Ascending aorta (tissue), 2 donors: ENCODE data around the gene RECQL5. TPM values are rescaled to one million over a fixed set of nuclear protein-coding genes. Genes with fewer than 3 reads are reported as not detected.

Experiments
- DNase-seq, 2 donors: peaks; one replicate each; pipeline ENCODE4 v3.0.0-alpha.2; 2019; ENCODE audit warnings: low spot score in 2 of 2
- H3K27ac ChIP-seq, 2 donors: fragments of 200-600 bp; sonication (generic); one replicate each; pipeline ENCODE4 v1.5.1; 2016 to 2017; ENCODE audit warnings: mild to moderate bottlenecking in 1 of 2
- H3K27me3 ChIP-seq: fragments of 200-600 bp; sonication (generic); one replicate; pipeline ENCODE4 v1.5.1; 2017
- H3K36me3 ChIP-seq, 2 donors: fragments of 200-600 bp; sonication (generic); one replicate each; pipeline ENCODE4 v1.5.1; 2016
- H3K4me1 ChIP-seq, 2 donors: fragments of 200-600 bp; sonication (generic); one replicate each; pipeline ENCODE4 v1.5.1; 2016 to 2017; ENCODE audit warnings: mild to moderate bottlenecking in 1 of 2
- H3K4me3 ChIP-seq, 2 donors: fragments of 200-600 bp; sonication (generic); one replicate each; pipeline ENCODE4 v1.5.1; 2016 to 2017; ENCODE audit warnings: mild to moderate bottlenecking in 1 of 2
- H3K9me3 ChIP-seq, 2 donors: fragments of 200-600 bp; sonication (generic); one replicate each; pipeline ENCODE4 v1.5.1; 2016
- intact Hi-C: fragments of 100-400 bp; cut with DNase I; formaldehyde crosslinking; loops from one replicate; pipeline ENCODE4 v1.15.1; 2023
- total RNA-seq: library from RNA; depleted of rRNA; stranded (reverse); fragments of >200 nt; gene quantifications from one replicate; pipeline ENCODE4 v1.1.0, GENCODE V29; 2016
- TF ChIP-seq, protein P1 (sequence below), 3 experiments: fragments of 200-600 bp in 2 of 3; fragments of 450-650 bp in 1 of 3; sonication (generic) in 2 of 3; IDR thresholded peaks; one replicate each; pipeline ENCODE4 v1.5.1; 2016 to 2019; ENCODE audit warnings: antibody characterized with exemption in 3 of 3, mild to moderate bottlenecking in 1 of 3, moderate library complexity in 1 of 3

The RECQL5 gene
- total RNA-seq, 1 donor from 2014 or later, result 7.6 TPM

DNA sequence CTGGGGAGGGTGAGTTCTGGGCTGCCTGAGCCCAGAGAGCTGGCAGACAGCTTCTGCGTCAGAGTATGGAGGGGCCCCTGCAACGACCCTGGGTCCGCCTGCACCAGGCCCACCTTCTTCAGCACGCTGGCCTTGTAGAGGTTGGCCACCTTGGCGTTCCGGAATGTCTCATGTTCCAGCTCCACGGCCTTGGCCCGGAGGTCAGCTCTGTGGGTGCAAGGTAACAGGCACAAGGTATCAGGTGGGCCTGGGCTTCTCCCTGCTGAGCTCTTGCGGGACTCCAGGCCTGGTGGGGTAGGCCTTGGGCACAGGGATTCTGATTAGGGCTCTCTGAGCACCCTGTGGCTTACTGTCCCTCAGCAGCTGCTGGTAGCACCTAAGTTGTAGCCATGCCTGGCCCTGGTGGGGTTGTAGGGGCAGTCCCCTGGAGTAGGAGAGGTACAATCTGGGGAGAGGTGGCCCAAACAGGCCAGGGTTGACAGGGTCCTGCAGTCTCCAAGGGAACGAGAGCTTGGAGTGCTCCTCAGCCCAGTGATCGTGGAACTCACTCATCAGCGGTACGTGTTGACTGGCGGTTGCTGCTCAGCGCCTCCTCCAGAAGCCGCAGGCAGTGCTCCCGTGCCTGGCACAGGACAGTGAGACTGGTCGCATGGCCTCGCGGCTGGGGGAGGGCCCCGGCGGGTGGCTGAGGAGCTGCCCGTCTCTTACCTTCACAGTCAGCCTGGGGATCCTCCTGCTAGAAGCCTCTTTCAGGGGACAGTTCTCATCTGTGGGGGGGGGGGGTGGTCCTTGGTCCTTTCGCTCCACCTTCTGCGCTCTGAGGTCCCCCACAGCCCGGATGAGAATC, 36.7 kb downstream of the RECQL5 start:
- Histone ChIP-seq H3K4me1 (peaks cover 11 to 19% of the 10 kb centered on the region in 2 donors), H3K36me3 (peaks cover 19 to 30% of the 10 kb centered on the region in 2 donors), H3K4me3 (no peak overlapping the region), H3K27me3 (no peaks in the 10 kb centered on the region), H3K9me3 (no peaks in the 10 kb centered on the region), H3K27ac (no peak overlapping the region)
- intact Hi-C loops, result no loop called here
- no peak for DNase-seq
- TF ChIP-seq, protein P1, sequence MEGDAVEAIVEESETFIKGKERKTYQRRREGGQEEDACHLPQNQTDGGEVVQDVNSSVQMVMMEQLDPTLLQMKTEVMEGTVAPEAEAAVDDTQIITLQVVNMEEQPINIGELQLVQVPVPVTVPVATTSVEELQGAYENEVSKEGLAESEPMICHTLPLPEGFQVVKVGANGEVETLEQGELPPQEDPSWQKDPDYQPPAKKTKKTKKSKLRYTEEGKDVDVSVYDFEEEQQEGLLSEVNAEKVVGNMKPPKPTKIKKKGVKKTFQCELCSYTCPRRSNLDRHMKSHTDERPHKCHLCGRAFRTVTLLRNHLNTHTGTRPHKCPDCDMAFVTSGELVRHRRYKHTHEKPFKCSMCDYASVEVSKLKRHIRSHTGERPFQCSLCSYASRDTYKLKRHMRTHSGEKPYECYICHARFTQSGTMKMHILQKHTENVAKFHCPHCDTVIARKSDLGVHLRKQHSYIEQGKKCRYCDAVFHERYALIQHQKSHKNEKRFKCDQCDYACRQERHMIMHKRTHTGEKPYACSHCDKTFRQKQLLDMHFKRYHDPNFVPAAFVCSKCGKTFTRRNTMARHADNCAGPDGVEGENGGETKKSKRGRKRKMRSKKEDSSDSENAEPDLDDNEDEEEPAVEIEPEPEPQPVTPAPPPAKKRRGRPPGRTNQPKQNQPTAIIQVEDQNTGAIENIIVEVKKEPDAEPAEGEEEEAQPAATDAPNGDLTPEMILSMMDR (IDR thresholded peaks at IDR 0.05), result no peak

DNA sequence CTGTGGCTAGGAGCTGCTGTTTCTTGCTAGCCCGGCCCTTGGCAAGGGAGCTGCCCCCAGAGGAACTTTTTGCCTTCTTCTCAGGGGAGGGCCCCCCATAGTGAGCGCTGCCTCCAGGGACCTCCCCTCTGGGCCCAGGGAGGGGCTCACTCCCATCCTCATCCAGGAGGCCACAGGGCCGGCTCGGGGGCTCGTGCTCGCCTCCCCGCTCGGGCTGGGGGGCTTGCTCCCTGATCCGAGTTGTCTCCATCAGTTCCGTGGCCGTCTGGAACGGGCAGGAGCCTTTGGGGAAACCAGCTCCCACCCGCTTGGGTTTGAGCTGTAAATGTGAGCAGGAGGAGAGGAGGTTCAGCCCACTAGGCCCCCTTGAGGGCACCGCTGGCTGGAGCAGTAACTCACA, 37.8 kb downstream of the RECQL5 start:
- DNase-seq, result no peak
- no peaks in the 10 kb centered on the region for H3K27me3 ChIP-seq
- no peaks in the 10 kb centered on the region for H3K9me3 ChIP-seq
- H3K4me3 ChIP-seq, result no peak overlapping the region
- peaks cover 10 to 16% of the 10 kb centered on the region in 2 donors for H3K4me1 ChIP-seq
- no peak overlapping the region for H3K27ac ChIP-seq
- intact Hi-C loops, result no loop called here
- peaks cover 28 to 40% of the 10 kb centered on the region in 2 donors for H3K36me3 ChIP-seq
- TF ChIP-seq, protein P1 (IDR thresholded peaks at IDR 0.05), result no peak

DNA sequence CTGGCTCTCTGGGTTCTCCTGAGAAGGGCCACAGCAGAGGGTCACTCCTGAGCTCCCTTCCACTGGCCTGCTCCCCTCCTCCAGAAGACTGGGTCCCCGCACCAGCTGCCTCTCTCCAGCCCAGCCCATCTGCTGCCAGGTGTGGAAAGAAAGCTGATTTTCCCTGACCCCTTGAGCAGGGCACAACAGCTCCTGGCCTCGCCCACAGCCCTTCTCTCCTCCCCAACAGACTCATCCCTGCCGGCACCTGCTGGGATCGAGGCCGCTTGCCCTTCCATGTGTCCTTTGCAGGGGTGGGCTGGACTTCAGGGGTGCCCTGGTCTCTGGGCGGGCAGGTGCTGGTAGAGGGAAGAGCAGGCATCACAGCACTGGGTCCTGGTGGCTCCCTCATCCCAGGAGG, 38.5 kb downstream of the RECQL5 start:
- Histone ChIP-seq H3K4me1 (peaks cover 3 to 9% of the 10 kb centered on the region in 2 donors), H3K4me3 (no peak overlapping the region)
- no peak for DNase-seq

DNA sequence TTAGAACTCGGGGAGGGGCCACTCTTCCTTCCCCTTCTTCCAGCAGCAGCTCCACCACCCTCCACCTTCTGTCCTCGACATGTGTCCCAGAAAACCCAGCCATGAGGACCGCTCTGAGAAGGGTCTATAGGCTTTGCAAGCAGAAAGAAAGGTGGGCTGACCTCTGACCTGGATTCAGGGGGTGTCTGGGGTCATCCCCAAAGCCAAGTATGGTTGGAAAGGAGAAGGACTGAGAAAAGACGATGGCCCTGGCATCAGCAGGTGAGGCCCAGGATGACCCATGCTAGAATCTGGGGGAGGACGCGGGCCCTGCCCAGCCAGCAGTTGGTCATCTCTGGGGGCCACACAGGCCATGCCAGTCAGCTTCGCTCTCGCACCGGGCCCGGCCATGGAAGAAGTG, 39.9 kb downstream of the RECQL5 start:
- no peaks in the 10 kb centered on the region for H3K9me3 ChIP-seq
- TF ChIP-seq, protein P1 (IDR thresholded peaks at IDR 0.05), result no peak
- DNase-seq, result no peak
- peaks cover 29 to 40% of the 10 kb centered on the region in 2 donors for H3K36me3 ChIP-seq
- H3K27me3 ChIP-seq, result no peaks in the 10 kb centered on the region
- intact Hi-C loops, result no loop called here
- H3K4me3 ChIP-seq, result no peak overlapping the region
- H3K27ac ChIP-seq, result no peak overlapping the region
- H3K4me1 ChIP-seq, result no peaks in the 10 kb centered on the region

More for the DNA sequence above, 38.5 kb downstream of the RECQL5 start:
- Histone ChIP-seq H3K9me3 (no peaks in the 10 kb centered on the region), H3K27ac (no peak overlapping the region), H3K36me3 (peaks cover 29 to 40% of the 10 kb centered on the region in 2 donors), H3K27me3 (no peaks in the 10 kb centered on the region)
- intact Hi-C loops, result no loop called here
- TF ChIP-seq, protein P1 (IDR thresholded peaks at IDR 0.05), result no peak

DNA sequence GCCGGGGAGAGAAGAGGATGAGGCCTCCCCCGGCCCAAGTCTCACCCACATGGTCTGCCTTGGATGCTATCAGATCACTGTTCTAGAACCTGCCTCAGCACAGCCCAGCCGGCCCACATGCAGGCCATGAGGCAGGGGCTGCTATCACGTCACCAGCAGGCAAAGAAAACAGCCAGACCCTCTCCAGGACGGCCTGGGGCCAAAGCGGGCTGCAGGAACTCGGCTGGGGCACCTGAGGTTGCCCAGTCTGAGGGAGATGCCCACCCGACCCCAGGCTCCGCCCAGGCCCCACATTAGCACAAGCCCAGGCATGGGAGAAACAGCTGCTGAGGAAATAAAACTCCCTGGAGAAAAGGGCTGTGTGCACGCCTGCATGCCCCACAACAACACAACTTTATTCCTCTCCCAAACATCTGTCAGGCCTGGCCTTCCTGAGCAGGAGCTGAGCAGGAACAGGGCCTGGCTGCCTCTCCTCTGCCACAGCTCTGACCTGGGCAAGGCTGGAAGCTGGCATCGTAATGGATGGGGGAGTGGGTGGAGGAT, 40.4 kb downstream of the RECQL5 start:
- no peak for DNase-seq
- H3K9me3 ChIP-seq, result no peaks in the 10 kb centered on the region
- no peaks in the 10 kb centered on the region for H3K4me1 ChIP-seq
- no peaks in the 10 kb centered on the region for H3K27me3 ChIP-seq
- TF ChIP-seq, protein P1 (IDR thresholded peaks at IDR 0.05), result no peak
- peaks cover 29 to 40% of the 10 kb centered on the region in 2 donors for H3K36me3 ChIP-seq
- no peak overlapping the region for H3K4me3 ChIP-seq
- no peak overlapping the region for H3K27ac ChIP-seq
- intact Hi-C loops, result no loop called here
